GM18907 (cell line): ENCODE measurements around the gene LNX1.

ENCODE experiments used
- ATAC-seq: cut with Tn5 transposase; IDR thresholded peaks from one replicate; pipeline ENCODE4 v1.9.1; 2021; ENCODE audit warnings: mild to moderate bottlenecking, moderate library complexity; ENCODE audit not compliant: unreplicated experiment

The LNX1 gene

DNA sequence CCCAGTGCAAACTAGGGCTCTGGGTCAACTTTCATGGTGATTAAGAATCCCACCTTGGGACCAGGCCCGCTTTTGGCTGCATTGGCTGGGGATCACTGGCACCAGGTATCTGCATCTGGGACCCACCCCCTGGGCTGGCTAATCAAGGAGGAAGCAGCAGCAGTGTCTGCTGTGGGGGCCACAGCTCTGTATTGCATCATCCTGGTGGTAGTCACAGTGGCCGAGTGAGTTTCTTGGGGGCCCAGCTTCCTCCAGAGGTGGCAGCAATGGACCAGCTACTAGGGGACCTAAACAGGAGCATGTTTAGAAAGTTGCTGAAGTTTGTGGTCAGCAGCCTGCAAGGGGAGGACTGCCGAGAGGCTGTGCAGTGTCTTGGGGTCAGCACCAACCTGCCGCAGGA is 15.7 kb downstream of the LNX1 start:
- no peak for ATAC-seq

DNA sequence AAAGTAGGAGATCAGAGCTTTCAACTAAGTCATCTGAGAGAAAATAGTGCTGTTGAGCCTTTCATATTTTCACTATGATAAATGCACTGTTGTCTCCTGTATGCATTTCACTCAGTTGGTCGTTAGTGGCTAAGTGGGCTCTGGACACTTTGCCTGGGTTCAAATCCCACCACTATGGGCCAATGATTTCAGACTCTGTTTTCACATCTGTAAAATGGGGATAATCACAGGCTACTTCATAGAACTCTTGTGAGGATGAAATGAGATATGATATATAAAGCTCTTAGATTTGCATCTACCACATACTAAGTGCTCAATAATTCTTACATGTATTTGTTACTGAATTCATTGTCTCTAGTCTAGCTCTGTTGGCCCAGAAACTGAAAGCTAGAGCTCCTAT is 16.8 kb downstream of the LNX1 start:
- no peak for ATAC-seq

GRCh38 chr4:53573696-53574095 is 17.6 kb downstream of the LNX1 start:
- no peak for ATAC-seq

GRCh38 chr4:53572600-53572994 is 18.7 kb downstream of the LNX1 start:
- no peak for ATAC-seq

- ATAC-seq: no peak
Measured at GRCh38 chr4:53571936-53572599, 19.2 kb downstream of the LNX1 start.

GRCh38 chr4:53563824-53564223 is 27.5 kb downstream of the LNX1 start:
- ATAC-seq: no peak

GRCh38 chr4:53562409-53562808 is 28.9 kb downstream of the LNX1 start:
- no peak for ATAC-seq

DNA sequence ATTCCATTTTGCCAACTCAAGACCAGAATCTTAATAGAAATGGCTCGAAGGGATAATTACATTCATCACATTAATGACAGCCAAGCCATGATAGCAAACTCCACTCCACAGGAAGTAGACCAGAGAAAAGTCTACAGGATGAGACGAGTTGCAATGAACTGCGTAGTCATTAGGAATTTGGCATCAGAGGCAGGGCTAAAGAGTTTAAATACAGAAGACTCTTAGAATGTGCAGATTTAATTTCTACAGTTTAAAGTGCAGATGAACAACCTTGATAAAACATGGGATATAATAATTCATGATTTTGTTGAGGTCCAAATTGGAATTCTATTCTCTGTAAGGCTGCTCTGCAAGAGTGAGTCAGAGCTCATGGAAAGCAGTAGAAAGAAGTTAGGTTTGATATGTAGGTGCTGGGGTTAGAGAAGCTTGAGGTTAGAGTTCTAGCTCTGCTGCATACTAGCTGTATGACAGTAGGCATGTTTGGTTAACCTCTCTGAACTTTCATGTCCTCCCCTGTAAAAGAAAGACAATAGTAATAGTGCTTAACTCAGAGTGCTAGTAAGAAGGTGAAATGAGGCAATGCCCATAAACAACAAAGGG is 32.2 kb downstream of the LNX1 start:
- ATAC-seq: no peak

DNA sequence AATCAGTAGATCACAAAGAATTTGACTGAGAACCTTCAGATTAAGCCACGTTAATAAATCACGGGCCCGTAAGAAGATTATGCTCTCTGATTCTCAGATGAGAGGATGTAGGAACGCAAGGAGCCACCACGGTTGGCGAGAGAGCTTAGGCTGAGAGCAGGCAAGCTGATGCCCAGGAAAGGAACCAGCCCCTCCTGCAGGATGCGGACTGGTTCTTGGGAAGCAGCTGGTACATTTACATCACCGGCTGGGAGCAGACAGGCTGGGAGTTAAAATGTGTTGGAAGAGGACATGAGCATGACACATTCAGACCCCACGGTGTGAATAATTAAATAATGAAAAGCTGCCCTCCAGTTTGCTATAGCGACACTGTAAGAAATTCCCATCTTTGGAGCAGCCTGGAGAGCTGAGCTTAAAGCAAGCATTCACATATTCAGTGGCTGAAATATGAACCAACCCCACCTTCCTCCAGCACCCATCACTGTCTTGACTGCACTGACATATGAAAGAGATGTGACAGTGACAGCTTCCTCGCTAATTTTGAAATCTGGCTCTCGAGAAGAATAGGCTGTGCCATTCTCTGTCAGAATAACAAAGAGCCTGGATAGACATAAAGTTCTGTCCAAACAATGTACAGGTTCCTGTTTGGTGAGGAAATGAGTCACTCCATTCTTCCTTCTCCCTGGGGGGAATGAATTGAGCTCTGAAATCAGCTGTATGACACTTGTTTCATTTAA is 33.1 kb downstream of the LNX1 start:
- no peak for ATAC-seq

DNA sequence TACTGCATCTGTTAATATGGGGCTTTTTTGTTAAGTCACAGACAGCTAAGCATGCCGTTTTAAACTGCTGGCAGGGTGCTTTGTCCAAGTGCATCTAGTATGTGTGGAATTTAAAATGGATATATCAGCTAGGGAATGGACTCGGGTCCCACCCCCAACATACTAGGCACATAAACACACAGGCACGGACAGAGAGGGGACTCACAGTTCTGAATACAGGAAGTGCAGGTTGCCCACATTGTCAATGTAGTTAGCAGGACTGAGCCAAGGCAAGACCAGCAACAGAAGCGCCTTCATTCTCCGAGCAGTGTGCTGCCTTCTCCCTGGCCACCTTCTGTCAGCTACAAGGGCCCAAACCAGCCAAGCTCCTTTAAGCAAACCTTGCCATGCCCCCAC is 33.6 kb downstream of the LNX1 start:
- ATAC-seq: no peak

DNA sequence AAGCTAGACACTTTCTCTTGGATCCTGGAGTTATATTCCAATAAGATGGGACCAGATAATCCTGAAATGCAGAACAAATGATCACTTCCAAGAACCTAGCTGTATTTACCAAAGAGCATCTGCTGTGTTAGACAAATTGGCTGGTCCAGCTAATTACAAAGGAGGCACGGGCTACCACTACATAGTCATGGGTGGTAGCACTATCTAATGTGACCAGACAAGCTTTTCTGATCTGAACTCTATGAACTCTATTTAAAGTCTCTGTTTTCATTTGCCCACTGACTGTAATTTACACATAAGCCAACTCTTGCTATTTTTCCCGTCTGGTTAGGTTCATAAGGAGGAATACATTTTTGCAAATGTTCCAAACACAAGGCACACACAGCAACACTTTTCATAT is 34.6 kb downstream of the LNX1 start:
- ATAC-seq: no peak

GRCh38 chr4:53553486-53554210 is 37.6 kb downstream of the LNX1 start:
- no peak for ATAC-seq

GRCh38 chr4:53552711-53553110 is 38.6 kb downstream of the LNX1 start:
- no peak for ATAC-seq

DNA sequence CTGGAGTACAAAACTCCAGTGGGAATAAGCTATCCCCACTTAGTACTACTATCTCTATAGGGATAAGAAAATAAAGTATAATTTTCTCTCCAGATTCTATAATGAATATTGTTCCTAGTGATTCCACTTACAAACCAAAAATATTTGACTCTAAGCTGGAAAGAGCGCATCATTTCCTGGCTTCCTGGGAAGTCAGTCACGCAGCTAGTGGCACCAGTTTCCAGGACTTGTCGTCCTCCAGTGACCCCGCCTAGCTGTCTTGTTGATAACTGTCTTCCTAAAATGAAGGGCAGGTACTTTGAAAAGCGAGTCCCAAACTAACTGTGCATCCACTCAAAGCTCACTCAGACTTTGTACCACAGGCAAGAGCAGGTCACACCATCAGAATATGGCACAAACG is 39.3 kb downstream of the LNX1 start:
- ATAC-seq: no peak

DNA sequence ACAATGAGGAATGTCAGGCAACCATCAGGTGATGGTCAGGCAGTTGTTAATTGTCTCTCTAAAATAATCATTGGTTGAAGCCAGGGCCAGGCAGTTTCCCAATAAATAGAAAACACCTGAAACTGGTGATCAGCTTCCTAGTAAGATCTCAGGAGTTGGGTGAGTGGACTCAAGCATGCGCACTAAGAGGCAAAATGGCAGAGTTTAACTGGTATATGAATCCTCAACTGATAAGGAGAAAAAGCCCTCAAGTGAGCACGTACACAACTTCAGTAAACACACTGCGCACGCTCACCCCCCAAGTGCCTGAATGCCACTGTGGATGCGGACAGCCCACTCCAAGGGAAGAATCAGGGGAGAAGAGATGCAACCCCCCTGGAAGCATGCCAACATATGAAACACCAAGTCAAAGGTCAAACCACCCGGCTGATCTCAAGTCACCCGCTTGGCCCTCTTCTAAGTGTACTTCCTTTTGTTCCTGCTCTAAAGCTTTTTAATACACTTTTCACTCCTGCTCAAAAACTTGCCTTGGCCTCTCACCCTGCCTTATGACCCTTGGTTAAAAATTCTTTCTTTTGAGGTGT is 39.9 kb downstream of the LNX1 start:
- ATAC-seq: no peak

GRCh38 chr4:53548662-53549061 is 42.6 kb downstream of the LNX1 start:
- no peak for ATAC-seq

DNA sequence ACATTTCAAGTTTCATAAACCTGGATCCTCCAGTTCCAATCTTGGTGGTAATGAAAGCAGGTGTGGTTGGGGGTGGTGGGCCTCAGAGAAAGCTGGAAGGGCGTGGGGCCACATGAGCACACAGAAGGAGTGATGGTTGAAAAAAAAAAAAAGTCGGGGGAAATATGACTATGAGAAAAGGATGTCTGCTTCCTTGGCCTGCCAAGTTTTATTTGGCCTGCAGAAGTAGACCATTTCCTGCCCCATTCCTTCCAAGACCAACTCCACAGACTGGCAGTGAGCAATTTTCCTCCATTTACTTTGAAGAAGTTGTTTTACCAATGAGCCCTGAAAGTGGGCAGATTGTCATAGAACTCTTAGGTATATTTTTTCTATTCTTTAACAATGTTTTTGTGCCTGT is 43.3 kb downstream of the LNX1 start:
- ATAC-seq: no peak

GRCh38 chr4:53545942-53546581 is 45.2 kb downstream of the LNX1 start:
- ATAC-seq: no peak

GRCh38 chr4:53545273-53545672 is 46.0 kb downstream of the LNX1 start:
- ATAC-seq: no peak

- ATAC-seq: no peak
Measured at GRCh38 chr4:53543561-53543960, 47.7 kb downstream of the LNX1 start.
